PC-3 (cell line): ENCODE data around the gene CEACAM21.

ENCODE experiments used
- EZH2phosphoT487 ChIP-seq: fragments of 300-600 bp; sonication (generic); IDR thresholded peaks from 2 replicates; pipeline ENCODE4 v1.6.1; 2018; ENCODE audit warnings: mild to moderate bottlenecking, antibody characterized with exemption, low read length, borderline replicate concordance
- TF ChIP-seq, protein P1 (sequence below): fragments of 300-600 bp; sonication (generic); conservative IDR thresholded peaks from 2 replicates; pipeline ENCODE4 v1.5.1; 2017; ENCODE audit warnings: antibody characterized with exemption, low read depth, mild to moderate bottlenecking, low read length

DNA sequence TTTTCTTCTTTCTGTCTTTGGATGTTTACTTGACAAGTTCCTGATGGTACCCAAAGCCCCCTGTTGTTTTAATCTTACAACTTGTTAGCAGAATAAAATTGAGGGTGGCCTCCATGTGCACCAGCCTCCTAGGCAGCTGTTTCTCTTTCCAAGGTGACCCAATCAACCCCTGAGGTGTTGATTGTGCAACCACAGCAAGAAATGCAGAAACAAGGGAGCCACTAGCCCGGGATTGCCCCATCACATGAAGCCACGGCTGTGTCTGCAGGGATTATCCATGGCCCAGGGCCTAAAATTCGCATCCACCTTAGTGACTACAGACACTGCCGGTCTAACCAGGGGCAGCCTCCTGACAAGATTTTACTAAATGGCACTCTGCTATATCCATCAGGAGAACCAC lies 36.5 kb downstream of the CEACAM21 start:
- TF ChIP-seq, protein P1, sequence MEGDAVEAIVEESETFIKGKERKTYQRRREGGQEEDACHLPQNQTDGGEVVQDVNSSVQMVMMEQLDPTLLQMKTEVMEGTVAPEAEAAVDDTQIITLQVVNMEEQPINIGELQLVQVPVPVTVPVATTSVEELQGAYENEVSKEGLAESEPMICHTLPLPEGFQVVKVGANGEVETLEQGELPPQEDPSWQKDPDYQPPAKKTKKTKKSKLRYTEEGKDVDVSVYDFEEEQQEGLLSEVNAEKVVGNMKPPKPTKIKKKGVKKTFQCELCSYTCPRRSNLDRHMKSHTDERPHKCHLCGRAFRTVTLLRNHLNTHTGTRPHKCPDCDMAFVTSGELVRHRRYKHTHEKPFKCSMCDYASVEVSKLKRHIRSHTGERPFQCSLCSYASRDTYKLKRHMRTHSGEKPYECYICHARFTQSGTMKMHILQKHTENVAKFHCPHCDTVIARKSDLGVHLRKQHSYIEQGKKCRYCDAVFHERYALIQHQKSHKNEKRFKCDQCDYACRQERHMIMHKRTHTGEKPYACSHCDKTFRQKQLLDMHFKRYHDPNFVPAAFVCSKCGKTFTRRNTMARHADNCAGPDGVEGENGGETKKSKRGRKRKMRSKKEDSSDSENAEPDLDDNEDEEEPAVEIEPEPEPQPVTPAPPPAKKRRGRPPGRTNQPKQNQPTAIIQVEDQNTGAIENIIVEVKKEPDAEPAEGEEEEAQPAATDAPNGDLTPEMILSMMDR = no peak
- TF ChIP-seq EZH2phosphoT487 = no peak
